ENCODE data around the gene BABAM2. TPM values are rescaled to one million over a fixed set of nuclear protein-coding genes. Genes with fewer than 3 reads are reported as not detected.

The BABAM2 gene
- total RNA-seq, 2 experiments from 2014 or later = 45.2 to 53.2 TPM

DNA sequence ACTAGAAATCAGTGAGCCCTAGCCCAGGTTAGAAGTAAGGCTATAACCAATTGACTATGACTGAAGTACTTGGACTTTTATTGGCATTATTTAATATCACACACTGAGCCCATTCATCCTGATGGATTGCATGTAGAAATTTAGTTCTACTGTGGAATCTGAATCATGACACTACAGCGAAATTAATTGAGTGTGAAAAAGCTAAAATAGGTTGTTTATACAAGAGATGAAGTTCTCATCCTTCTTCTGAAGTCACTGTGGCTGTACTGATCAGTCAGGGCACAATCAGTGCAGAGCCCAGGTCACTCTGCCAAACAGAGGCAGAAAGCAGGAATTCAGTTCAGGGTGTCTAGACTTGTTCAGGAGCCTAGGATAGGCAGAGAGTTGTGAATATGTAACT is 158.9 kb downstream of the BABAM2 start:
- H3K9me3 Mint-ChIP-seq = no peaks in the 10 kb centered on the region
- no peak for DNase-seq
- H3K4me1 Mint-ChIP-seq = peaks cover 5% of the 10 kb centered on the region
- H3K4me3 Mint-ChIP-seq = no peak overlapping the region
- no peaks in the 10 kb centered on the region for H3K27me3 Mint-ChIP-seq
- no peak overlapping the region for H3K27ac Mint-ChIP-seq
- peaks cover 11% of the 10 kb centered on the region for H3K36me3 Mint-ChIP-seq

GRCh38 chr2:28049899-28050298 is 159.4 kb downstream of the BABAM2 start:
- DNase-seq = no peak
- H3K4me1 Mint-ChIP-seq = peaks cover 10% of the 10 kb centered on the region
- H3K4me3 Mint-ChIP-seq = no peak overlapping the region
- H3K27me3 Mint-ChIP-seq = no peaks in the 10 kb centered on the region
- no peaks in the 10 kb centered on the region for H3K9me3 Mint-ChIP-seq
- no peak overlapping the region for H3K27ac Mint-ChIP-seq
- peaks cover 11% of the 10 kb centered on the region for H3K36me3 Mint-ChIP-seq

GRCh38 chr2:28052691-28053090 is 162.2 kb downstream of the BABAM2 start:
- Mint-ChIP-seq H3K27ac (no peak overlapping the region), H3K27me3 (no peaks in the 10 kb centered on the region)

DNA sequence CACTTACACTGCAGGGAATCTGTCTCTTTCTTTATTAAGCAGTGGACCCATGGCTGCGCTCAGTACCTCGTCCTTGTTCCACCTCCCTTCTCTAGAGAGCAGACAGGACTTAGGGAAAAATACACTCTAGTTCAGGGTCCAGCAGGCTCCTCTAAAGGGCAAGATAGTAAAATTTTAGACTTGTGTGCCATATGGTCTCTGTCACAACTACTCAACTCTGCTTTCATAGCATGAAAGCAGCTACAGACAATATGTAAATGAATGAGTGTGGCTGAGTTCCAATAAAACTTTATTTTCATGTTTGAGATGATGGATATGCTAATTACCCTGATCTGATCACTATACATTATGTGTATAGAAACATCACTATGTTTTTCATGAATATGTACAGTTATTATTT is 163.1 kb downstream of the BABAM2 start:
- H3K27ac Mint-ChIP-seq = no peak overlapping the region
- peaks cover 4% of the 10 kb centered on the region for H3K9me3 Mint-ChIP-seq
- no peak for DNase-seq
- no peak overlapping the region for H3K4me3 Mint-ChIP-seq
- H3K36me3 Mint-ChIP-seq = peaks cover 24% of the 10 kb centered on the region
- H3K4me1 Mint-ChIP-seq = peaks cover 14% of the 10 kb centered on the region
- no peaks in the 10 kb centered on the region for H3K27me3 Mint-ChIP-seq

More at GRCh38 chr2:28052691-28053090, 162.2 kb downstream of the BABAM2 start:
- peaks cover 4% of the 10 kb centered on the region for H3K9me3 Mint-ChIP-seq
- H3K4me1 Mint-ChIP-seq = peaks cover 14% of the 10 kb centered on the region
- DNase-seq = no peak
- peaks cover 19% of the 10 kb centered on the region for H3K36me3 Mint-ChIP-seq
- H3K4me3 Mint-ChIP-seq = no peak overlapping the region

DNA sequence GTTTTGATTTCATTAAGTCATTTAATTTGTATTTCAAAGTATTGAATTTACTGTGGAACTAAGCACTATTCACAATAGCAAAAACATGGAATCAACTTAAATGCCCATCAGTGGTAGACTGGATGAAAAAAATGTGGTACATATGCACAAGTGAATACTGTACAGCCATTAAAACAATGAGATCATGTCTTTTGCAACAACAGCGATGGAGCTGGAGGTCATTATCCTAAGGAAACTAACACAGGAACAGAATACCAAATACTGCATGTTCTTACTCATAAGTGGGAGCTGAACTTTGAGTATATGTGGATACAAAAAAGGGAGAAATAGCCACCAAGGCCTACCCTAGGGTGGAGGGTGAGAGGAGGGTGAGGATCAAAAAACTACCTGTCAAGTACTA is 164.4 kb downstream of the BABAM2 start:
- Mint-ChIP-seq H3K9me3 (peaks cover 4% of the 10 kb centered on the region), H3K27me3 (no peaks in the 10 kb centered on the region), H3K4me1 (peaks cover 14% of the 10 kb centered on the region), H3K4me3 (no peak overlapping the region), H3K27ac (peak overlapping the region; percentile 52), H3K36me3 (peaks cover 27% of the 10 kb centered on the region)
- no peak for DNase-seq

GRCh38 chr2:28055325-28055970 is 164.9 kb downstream of the BABAM2 start:
- Mint-ChIP-seq H3K4me3 (no peak overlapping the region), H3K36me3 (peaks cover 27% of the 10 kb centered on the region), H3K4me1 (peaks cover 14% of the 10 kb centered on the region), H3K27ac (peak overlapping the region; percentile 49), H3K27me3 (no peaks in the 10 kb centered on the region), H3K9me3 (peaks cover 4% of the 10 kb centered on the region)
- no peak for DNase-seq

DNA sequence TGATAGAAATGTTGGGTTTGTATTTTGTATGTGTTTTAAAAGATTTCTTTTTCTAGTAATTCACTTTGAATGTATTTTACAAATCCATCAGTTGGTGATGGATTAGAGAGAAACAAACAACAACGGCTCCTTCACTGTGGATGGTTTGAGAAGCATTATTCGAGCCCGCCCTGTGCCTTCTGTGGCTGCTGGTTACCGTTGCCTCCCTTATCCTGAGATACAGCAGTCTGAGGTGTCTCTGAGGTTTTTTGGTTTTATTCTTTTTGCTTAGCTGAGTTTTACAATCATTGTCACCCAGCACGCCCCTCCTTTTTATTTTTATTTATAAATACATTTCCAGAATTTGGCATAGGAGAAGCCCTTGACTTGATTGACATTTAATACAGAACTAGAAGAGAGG is 168.3 kb downstream of the BABAM2 start:
- Mint-ChIP-seq H3K27me3 (no peaks in the 10 kb centered on the region), H3K36me3 (peaks cover 24% of the 10 kb centered on the region), H3K4me1 (peaks cover 26% of the 10 kb centered on the region), H3K27ac (no peak overlapping the region), H3K9me3 (peaks cover 4% of the 10 kb centered on the region), H3K4me3 (no peak overlapping the region)
- no peak for DNase-seq

DNA sequence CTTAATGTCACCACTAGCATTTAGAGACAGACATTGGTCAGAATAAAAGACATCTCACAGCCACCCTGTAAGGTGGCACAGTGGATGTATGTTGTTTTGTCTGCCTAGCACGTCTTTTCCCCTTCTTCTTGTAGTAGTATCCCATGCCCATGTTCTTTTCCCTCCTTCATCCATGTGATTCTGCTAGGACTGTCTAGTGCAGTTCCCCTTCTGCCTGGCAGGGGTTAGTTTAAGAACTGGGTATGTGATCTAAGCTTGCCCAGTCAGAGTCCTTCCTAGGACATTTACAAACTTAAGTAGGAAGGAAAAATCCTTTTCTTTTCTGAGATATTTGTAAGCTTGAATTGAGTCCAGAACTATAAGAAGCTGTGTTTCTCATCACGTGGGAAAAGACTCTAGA is 172.3 kb downstream of the BABAM2 start:
- Mint-ChIP-seq H3K4me1 (peaks cover 12% of the 10 kb centered on the region), H3K4me3 (no peak overlapping the region)

GRCh38 chr2:28063492-28063962 is 173.0 kb downstream of the BABAM2 start:
- peaks cover 14% of the 10 kb centered on the region for H3K4me1 Mint-ChIP-seq
- H3K27ac Mint-ChIP-seq = no peak overlapping the region

More for the DNA sequence above, 172.3 kb downstream of the BABAM2 start:
- H3K36me3 Mint-ChIP-seq = peaks cover 20% of the 10 kb centered on the region
- H3K9me3 Mint-ChIP-seq = no peaks in the 10 kb centered on the region
- no peaks in the 10 kb centered on the region for H3K27me3 Mint-ChIP-seq
- no peak for DNase-seq
- H3K27ac Mint-ChIP-seq = no peak overlapping the region

DNA sequence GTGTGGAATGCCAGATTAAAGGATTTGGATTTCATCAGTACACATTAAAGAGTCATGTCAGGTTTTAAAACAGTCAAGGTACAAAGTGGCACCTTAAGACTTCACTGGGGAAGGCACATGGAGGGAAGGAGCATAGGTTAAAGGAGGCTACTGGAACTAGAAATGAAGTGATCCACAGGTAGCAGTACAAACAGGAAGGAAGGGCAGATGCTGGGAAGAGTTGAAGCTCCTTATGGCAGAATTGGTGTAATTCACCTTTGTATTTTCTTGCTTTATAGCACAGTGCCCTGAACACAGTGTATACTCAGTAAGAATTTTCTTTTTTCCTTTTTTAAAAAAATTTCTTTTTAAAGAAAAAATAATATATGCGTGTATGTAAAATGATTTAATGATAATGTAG is 177.1 kb downstream of the BABAM2 start:
- Mint-ChIP-seq H3K4me3 (no peak overlapping the region), H3K36me3 (peaks cover 11% of the 10 kb centered on the region), H3K4me1 (peaks cover 13% of the 10 kb centered on the region), H3K27me3 (no peaks in the 10 kb centered on the region), H3K9me3 (no peaks in the 10 kb centered on the region), H3K27ac (no peak overlapping the region)
- DNase-seq = no peak

More at GRCh38 chr2:28063492-28063962, 173.0 kb downstream of the BABAM2 start:
- no peaks in the 10 kb centered on the region for H3K27me3 Mint-ChIP-seq
- DNase-seq = no peak
- H3K9me3 Mint-ChIP-seq = no peaks in the 10 kb centered on the region
- no peak overlapping the region for H3K4me3 Mint-ChIP-seq
- H3K36me3 Mint-ChIP-seq = peaks cover 16% of the 10 kb centered on the region

DNA sequence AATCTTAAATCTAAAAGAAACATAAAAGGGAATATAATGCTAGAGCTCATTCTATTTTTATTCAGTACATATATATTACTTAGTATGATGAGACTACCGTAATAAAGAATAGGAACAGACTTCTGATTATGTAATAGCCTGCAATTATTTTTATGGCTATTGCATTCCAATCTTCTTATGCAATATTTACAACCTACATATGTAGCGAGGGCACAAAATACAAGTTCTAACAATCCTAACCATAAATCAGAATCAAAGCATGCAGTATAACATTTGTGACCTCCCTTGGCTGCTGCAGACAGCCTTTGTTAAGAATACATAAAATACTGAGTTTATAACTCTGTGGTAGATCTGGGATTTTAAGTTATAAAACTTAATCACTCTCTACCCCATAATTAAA is 177.6 kb downstream of the BABAM2 start:
- DNase-seq = no peak
- Mint-ChIP-seq H3K4me1 (peaks cover 8% of the 10 kb centered on the region), H3K27me3 (no peaks in the 10 kb centered on the region), H3K27ac (no peak overlapping the region), H3K4me3 (no peak overlapping the region), H3K9me3 (no peaks in the 10 kb centered on the region), H3K36me3 (peaks cover 8% of the 10 kb centered on the region)

DNA sequence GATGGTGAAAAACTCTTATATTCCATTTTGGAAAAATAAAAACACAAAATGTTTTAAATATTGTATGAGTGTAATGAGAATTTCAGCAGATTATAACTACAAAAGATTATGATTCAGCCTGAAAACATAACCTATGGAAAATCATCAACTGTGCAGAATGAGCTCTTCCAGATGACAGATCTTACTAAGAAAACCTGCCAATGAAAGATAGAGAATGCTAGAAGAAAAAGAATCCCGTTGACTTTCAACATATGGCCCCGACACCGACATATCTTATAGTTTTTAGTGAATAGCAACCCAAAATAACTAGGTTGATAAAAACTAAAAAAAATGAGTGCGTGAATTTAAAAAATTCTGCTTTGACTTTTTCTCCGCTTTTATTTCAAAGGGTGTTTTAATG is 178.0 kb downstream of the BABAM2 start:
- no peak for DNase-seq
- no peak overlapping the region for H3K4me3 Mint-ChIP-seq
- no peak overlapping the region for H3K27ac Mint-ChIP-seq
- no peaks in the 10 kb centered on the region for H3K9me3 Mint-ChIP-seq
- H3K4me1 Mint-ChIP-seq = peaks cover 5% of the 10 kb centered on the region
- H3K36me3 Mint-ChIP-seq = peaks cover 8% of the 10 kb centered on the region
- no peaks in the 10 kb centered on the region for H3K27me3 Mint-ChIP-seq

DNA sequence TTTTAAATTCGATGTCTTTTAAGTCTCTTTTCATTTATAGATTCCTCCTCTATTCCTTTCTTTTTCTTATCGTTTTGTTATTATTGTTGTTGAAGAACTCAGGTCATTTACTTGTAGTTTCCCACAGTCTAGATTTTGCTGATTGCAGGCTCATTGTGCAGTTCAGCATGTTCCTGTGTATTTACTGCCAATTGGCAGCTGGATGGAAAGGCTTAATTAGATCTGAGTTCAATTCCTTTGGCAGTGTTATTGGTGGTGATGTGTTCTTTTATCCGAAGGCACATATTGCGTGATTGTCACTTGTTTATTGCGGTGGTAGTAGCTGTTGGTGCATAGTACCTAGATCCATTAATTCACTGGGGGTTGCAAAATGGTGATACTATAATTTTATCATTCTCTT is 180.7 kb downstream of the BABAM2 start:
- Mint-ChIP-seq H3K9me3 (no peaks in the 10 kb centered on the region), H3K27me3 (no peaks in the 10 kb centered on the region), H3K36me3 (peaks cover 8% of the 10 kb centered on the region), H3K27ac (no peak overlapping the region), H3K4me1 (peaks cover 1% of the 10 kb centered on the region), H3K4me3 (no peak overlapping the region)
- DNase-seq = no peak

GRCh38 chr2:28074137-28074536 is 183.6 kb downstream of the BABAM2 start:
- Mint-ChIP-seq H3K9me3 (no peaks in the 10 kb centered on the region), H3K4me1 (no peaks in the 10 kb centered on the region), H3K4me3 (no peak overlapping the region), H3K27me3 (no peaks in the 10 kb centered on the region), H3K36me3 (no peaks in the 10 kb centered on the region), H3K27ac (no peak overlapping the region)
- DNase-seq = no peak

GRCh38 chr2:28080911-28081310 is 190.4 kb downstream of the BABAM2 start:
- Mint-ChIP-seq H3K27me3 (no peaks in the 10 kb centered on the region), H3K4me1 (peaks cover 22% of the 10 kb centered on the region), H3K4me3 (no peak overlapping the region), H3K27ac (no peak overlapping the region), H3K9me3 (no peaks in the 10 kb centered on the region), H3K36me3 (peaks cover 2% of the 10 kb centered on the region)
- no peak for DNase-seq

DNA sequence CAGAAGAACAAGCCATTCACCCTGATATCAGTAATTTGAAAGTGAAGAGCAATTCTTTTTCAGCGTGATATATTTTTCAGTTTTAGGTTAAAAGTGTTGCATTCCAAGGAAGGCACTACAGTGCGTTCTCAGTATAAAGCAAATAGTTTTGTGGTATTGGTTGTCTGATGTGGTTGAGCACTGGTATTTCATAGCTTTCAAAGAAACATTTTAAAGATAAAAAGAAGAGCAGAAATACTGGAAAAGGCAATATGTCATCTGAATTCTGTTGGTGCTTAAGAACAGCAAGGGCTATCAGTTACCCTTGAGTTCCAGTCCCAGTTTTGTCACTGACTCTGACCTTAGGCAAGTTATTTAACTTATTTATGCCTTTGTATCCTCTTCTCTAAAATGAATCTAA is 191.6 kb downstream of the BABAM2 start:
- H3K9me3 Mint-ChIP-seq = no peaks in the 10 kb centered on the region
- peaks cover 22% of the 10 kb centered on the region for H3K4me1 Mint-ChIP-seq
- no peak overlapping the region for H3K27ac Mint-ChIP-seq

More for the DNA sequence above, 191.6 kb downstream of the BABAM2 start:
- Mint-ChIP-seq H3K36me3 (peaks cover 2% of the 10 kb centered on the region), H3K4me3 (no peak overlapping the region), H3K27me3 (no peaks in the 10 kb centered on the region)
- DNase-seq = no peak

Measured in activated naive CD8-positive, alpha-beta T cell treated with anti-CD3 and anti-CD28 coated beads for 36 hours (primary cell).